BE2C (cell line): ENCODE data around the gene MALAT1.

ENCODE experiments used
- DNase-seq: peaks from one replicate; pipeline ENCODE4 v3.0.0-alpha.2; 2020
- H3K27me3 ChIP-seq: fragments of 250-450 bp; sonication (Bioruptor Pico); 2 replicates; pipeline ENCODE4 v1.5.1; 2020; ENCODE audit warnings: mild to moderate bottlenecking
- H3K36me3 ChIP-seq: fragments of 250-450 bp; sonication (Bioruptor Pico); 2 replicates; pipeline ENCODE4 v1.5.1; 2020; ENCODE audit warnings: mild to moderate bottlenecking
- H3K4me1 ChIP-seq: fragments of 250-450 bp; sonication (Bioruptor Pico); 2 replicates; pipeline ENCODE4 v1.5.1; 2020
- H3K4me3 ChIP-seq: 2 replicates; pipeline ENCODE4 v1.5.1; 2011; ENCODE audit warnings: low read depth, low read length
- H3K9me3 ChIP-seq: fragments of 250-450 bp; sonication (Bioruptor Pico); 2 replicates; pipeline ENCODE4 v1.5.1; 2020
- TF ChIP-seq, protein P1 (sequence below): IDR thresholded peaks from 2 replicates; pipeline ENCODE4 v1.5.1; 2012; ENCODE audit warnings: mild to moderate bottlenecking, low read depth, low read length

Gene MALAT1

DNA sequence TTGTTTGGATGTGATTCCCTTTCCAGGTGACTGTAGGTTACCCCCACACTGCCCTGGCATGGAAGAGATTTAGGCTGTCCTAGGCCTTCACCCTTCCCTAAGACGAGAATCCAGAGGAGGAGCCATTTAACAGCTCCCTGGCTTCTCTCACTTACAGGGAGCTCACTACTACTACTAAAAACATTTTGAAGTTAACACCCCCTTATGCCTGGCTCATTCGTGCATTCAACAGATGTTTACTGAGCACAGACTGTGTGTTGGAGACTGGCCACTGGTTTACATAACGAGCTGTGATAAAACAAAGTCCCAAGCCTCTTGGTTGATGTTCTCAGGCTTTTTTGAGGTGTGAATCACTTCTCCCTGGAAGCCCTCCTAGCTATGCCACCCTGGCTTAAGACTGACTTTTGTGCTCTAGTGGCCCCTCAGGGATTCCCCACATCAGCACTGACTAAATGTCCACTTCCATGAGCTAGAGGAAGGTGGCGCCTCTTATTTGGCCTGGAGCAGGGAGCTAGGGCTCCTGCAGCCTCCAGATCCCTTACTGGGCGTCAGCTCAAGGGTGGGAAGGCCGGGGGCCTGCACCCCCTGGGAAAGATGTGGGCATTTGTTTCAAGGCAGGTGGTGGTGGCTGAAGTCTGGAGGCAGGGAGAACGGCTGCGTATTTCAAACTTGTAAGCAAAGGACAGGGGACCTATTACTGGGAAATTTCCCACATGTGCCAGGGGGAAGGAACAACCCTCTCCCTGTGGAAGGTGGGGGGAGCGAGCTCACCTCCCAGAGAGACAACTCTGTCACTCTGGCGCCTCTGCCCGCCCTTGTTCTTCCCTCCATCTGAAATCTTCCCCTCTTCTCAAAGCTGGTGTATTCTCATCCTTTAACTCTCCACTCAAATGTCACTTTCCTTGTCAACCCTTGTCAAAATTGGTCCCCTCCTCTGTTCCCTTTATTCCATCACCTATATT is 19.4 kb upstream of the MALAT1 start:
- peak; percentile 60 for DNase-seq
- TF ChIP-seq, protein P1, sequence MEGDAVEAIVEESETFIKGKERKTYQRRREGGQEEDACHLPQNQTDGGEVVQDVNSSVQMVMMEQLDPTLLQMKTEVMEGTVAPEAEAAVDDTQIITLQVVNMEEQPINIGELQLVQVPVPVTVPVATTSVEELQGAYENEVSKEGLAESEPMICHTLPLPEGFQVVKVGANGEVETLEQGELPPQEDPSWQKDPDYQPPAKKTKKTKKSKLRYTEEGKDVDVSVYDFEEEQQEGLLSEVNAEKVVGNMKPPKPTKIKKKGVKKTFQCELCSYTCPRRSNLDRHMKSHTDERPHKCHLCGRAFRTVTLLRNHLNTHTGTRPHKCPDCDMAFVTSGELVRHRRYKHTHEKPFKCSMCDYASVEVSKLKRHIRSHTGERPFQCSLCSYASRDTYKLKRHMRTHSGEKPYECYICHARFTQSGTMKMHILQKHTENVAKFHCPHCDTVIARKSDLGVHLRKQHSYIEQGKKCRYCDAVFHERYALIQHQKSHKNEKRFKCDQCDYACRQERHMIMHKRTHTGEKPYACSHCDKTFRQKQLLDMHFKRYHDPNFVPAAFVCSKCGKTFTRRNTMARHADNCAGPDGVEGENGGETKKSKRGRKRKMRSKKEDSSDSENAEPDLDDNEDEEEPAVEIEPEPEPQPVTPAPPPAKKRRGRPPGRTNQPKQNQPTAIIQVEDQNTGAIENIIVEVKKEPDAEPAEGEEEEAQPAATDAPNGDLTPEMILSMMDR = peak; percentile 52
- peak overlapping the region; percentile 29 for H3K4me3 ChIP-seq
- H3K36me3 ChIP-seq = no peaks in the 10 kb centered on the region
- H3K9me3 ChIP-seq = no peaks in the 10 kb centered on the region
- no peaks in the 10 kb centered on the region for H3K27me3 ChIP-seq
- H3K4me1 ChIP-seq = peaks cover 9% of the 10 kb centered on the region

DNA sequence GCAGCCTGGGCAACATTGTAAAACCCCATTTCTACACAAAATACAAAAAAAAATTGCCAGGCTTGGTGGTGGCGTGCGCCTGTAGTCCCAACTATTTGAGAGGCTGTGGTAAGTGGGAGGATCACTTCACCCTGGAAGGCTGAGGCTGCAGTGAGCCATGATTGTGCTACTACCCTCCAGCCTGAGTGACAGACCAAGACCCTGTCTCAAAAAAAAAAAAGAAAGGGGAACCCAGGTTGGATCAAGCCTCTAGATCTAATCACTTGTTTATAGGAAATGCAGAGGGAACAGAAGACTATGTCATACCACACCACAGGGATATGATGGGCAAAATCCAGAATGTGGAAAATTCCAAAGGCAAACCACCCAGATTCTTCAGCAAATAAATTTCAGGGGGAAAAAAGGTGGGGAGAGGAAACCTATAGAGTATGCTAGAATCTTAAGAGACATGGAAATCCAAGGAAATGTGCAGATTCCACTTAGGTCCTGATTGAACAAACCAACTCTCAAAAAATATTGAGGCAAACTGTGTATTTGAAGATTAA is 16.5 kb upstream of the MALAT1 start:
- TF ChIP-seq, protein P1 = no peak
- Histone ChIP-seq H3K36me3 (no peaks in the 10 kb centered on the region), H3K27me3 (no peaks in the 10 kb centered on the region), H3K4me3 (no peak overlapping the region), H3K4me1 (peaks cover 16% of the 10 kb centered on the region), H3K9me3 (no peaks in the 10 kb centered on the region)
- DNase-seq = no peak

DNA sequence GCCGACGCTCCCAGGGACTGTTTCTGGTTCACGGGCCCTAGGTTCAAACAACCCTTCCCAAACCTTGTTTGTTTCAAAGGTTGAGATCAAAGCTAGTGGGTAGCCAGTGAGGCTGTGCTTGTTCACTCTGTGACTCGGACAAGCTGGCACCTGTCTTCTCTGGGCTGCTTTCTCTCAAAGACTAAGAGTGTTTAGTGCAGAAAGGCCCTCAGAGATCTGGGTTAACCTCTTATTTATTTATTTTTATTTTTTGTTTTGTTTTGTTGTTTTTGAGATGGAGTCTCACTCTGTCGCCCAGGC is 13.0 kb upstream of the MALAT1 start:
- Histone ChIP-seq H3K9me3 (no peaks in the 10 kb centered on the region), H3K36me3 (no peaks in the 10 kb centered on the region), H3K4me3 (no peak overlapping the region), H3K27me3 (no peaks in the 10 kb centered on the region), H3K4me1 (peaks cover 35% of the 10 kb centered on the region)
- DNase-seq = no peak
- TF ChIP-seq, protein P1 = no peak

DNA sequence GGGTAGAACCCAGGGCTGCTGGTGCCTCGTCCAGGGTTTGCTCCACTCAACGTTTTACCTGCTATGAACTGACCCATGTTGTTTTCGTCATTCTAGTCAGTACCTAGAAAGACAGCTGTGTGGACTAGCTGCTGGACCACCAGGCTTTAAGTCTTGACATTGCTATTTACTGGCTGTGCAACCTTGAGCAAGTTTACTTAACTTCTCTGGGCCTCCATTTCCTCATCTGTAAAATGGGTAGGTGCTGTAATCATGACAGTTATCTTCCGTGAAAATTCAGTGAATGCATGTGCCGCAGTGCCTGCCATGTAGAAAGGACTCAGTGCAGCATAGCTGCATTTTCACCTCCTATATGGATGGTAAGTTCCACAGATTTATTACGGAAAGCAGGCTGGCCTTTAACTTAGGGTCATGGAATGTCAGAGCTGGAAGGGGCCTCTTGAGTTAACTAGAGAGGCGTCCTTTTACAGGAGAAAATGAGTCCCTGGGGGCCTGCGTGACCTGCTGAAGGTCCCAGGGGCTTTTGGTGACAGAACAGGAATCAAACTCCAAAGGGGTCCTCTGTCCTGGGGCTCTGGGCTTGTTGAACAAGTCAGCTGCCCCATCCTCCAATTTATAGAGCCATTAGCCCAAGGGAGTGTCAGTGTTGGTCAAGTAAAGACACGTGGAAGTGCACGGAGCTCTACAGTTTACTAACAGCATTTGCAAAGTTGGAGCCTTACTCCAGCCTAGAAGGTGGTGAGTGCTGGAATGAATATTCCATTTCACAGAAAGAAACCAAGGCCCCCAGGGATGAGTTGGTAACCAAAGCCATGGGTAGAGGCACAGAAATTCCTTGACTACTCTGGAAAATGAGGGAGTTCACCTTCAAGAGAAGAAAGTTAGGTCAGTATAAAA is 12.0 kb upstream of the MALAT1 start:
- TF ChIP-seq, protein P1 = no peak
- DNase-seq = no peak
- H3K4me1 ChIP-seq = peaks cover 44% of the 10 kb centered on the region
- H3K4me3 ChIP-seq = no peak overlapping the region; the same call in 1 of the 2 replicates
- no peaks in the 10 kb centered on the region for H3K9me3 ChIP-seq
- H3K36me3 ChIP-seq = no peaks in the 10 kb centered on the region
- no peaks in the 10 kb centered on the region for H3K27me3 ChIP-seq

DNA sequence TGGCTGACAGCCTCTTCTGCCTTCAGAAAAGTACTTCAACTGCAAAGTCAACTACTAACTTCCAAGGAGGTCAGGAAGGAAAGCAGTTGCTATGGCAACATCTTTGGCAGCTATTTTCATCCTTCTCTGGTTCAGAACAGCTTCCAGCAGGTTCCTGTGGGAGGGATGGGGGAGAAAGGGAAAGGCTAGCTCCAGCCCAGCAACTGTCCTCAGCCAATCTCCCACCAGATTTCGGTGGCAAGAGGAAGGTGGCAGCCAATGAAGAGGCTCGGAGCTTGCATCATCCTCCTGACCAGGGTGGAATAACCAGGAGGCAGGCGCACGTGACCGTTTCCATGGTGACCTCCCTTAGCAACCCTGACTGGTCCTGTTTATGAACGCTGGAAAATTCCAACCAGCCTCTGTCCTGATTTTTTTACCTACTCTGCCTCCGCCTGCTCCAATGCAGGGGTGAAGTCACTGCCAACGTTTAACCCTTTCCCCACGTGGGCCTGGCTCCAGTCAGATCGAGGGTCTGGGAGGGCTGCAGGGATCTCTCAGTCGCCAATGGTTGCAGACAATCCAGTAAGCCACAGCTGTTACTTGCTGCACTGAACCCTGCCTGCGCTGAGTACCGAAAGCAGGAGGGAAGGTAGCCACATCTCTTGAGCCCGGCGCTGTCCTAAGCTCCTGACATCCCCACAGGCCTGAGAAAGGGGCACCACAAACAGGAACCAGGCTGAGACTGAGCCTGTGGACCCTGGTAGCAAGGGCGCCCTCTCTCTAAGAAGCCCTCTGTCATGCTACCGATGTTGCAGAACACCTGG is 11.2 kb upstream of the MALAT1 start:
- Histone ChIP-seq H3K4me3 (peak overlapping the region; percentile 44), H3K27me3 (no peaks in the 10 kb centered on the region), H3K9me3 (no peaks in the 10 kb centered on the region), H3K4me1 (peaks cover 51% of the 10 kb centered on the region), H3K36me3 (no peaks in the 10 kb centered on the region)
- DNase-seq = peak; percentile 93
- TF ChIP-seq, protein P1 = no peak
